GM03348 (cell line): ENCODE data around the gene FAM50A.

Experiments used
- DNase-seq: peaks from one replicate; pipeline ENCODE4 v3.0.0; 2012; ENCODE audit warnings: low spot score

The FAM50A gene

GRCh38 chrX:154439841-154440240 is 4.1 kb upstream of the FAM50A start:
- DNase-seq: no peak

DNA sequence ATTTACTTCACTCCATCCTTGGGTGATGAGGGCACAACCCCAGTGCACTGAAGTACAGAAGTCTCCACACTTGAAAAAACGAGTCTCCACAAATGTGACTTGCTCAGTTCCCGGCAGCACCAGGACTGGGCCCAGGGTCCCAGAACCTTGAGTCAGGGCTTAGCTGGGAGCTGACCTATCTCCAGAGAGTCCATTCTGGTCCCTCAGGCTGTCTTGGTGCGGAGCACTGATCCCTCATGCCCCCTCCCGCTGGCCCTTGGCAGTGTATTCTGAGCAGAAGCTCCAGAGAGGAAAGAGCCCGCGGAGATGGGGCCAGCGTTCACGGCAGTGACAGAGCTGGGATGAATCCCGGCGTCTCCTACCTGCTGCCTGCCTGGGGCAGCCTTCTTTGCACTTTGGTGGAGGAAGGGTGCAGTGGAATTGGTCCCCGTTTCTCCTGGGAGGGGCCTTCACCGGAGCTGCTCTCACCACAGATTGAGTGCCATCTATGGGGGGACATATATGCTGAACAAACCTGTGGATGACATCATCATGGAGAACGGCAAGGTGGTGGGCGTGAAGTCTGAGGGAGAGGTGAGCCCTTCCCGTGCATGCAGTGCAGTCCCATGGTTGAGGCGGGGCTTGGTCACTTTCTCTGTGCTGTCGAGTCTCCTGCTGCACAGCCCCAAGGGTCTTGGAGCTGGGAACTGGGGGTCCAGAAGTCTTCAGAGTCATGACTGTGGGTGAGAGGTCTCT is 3.2 kb upstream of the FAM50A start:
- no peak for DNase-seq

DNA sequence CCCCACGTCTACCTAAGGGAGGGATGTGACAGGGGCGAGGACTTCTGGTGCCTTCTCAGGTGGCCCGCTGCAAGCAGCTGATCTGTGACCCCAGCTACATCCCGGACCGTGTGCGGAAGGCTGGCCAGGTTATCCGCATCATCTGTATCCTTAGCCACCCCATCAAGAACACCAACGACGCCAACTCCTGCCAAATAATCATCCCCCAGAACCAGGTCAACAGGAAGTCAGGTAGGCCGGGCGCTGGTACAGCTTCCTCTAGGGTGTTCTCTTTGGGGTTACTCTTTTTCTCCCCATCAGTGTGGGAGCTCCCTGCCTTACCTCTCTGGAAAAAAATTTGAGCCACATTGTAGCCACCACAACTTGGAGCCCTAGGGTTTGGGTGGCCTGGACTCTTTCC is 2.4 kb upstream of the FAM50A start:
- DNase-seq: no peak

- DNase-seq: no peak
Observed at GRCh38 chrX:154441984-154442707, 1.8 kb upstream of the FAM50A start.

GRCh38 chrX:154443479-154443910 is 446 bp upstream of the FAM50A start:
- peak; percentile 10 for DNase-seq

- peak; percentile 5 for DNase-seq
Observed at GRCh38 chrX:154444755-154445246, 860 bp downstream of the FAM50A start.

DNA sequence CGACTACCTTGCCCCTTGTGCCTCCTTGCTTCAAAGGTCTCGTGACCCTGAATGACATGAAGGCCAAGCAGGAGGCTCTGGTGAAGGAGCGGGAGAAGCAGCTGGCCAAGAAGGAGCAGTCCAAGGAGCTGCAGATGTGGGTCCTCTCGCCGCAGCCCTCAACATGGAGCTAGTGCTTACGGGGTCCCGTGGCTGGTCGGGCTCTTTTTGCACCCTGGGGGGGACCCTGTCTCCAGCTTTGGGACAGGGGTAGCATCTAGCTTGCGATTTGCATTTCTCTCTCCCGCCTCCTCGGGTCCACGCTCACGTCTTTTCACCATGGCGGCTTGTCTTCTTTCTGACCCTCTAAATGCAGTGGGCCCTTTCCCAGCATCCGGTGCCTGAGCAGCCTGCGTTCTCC is 1.8 kb downstream of the FAM50A start:
- DNase-seq: no peak

GRCh38 chrX:154446430-154446829 is 2.5 kb downstream of the FAM50A start:
- DNase-seq: no peak

DNA sequence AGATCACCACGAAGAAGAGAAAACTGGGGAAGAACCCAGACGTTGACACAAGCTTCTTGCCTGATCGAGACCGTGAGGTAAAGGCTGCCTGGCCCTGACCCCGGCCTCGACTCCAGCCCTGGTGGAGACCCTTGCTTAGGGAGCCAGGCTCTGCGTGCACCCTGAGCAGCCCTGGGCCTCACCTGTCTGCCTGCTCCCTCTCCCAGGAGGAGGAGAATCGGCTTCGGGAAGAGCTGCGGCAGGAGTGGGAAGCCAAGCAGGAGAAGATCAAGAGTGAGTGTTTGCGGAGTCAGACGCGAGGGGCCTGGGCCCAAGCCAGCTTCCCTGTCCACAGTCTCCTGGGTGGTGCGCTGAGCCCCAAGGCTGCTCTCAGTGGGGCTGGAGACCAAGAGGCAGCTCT is 4.5 kb downstream of the FAM50A start:
- no peak for DNase-seq

DNA sequence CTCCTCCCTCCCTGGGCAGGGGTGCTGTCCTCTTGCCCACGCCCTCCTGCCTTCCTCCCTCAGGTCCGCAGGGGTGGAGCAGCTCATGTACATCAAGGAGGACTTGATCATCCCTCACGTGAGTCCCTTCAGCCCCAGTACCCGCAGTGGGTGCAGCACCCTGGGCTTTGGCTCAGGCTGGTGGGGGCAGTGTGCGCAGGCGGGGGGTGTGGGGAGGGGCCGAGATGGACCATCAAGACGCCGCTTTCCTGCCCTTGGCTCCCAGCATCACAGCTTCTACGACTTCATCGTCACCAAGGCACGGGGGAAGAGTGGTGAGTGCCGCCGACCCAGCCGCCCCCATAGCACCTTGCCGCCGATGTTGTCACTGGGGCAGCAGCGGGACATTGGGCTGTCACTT is 5.7 kb downstream of the FAM50A start:
- DNase-seq: no peak

DNA sequence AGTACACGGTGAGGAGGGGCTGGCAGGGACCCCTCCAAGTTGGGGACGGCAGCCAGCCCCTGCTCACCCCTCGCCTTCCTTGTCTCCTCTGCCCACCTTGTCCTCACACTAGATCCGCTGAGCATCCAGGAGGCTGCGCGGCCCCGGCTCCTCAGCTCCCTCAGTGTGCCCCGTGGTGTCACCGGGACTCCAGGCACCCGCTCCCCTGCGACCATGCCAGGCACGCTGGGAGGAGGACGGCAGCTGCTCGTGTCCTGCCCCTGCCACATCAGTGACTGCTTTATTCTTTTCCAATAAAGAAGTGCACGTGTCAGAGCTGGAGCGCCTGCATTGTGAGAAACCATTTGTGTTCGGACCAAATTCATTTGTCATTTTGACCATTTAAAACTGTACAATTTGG is 6.4 kb downstream of the FAM50A start:
- DNase-seq: no peak

GRCh38 chrX:154452823-154453222 is 8.9 kb downstream of the FAM50A start:
- no peak for DNase-seq

GRCh38 chrX:154457491-154458115 is 13.7 kb downstream of the FAM50A start:
- DNase-seq: peak; percentile 86

DNA sequence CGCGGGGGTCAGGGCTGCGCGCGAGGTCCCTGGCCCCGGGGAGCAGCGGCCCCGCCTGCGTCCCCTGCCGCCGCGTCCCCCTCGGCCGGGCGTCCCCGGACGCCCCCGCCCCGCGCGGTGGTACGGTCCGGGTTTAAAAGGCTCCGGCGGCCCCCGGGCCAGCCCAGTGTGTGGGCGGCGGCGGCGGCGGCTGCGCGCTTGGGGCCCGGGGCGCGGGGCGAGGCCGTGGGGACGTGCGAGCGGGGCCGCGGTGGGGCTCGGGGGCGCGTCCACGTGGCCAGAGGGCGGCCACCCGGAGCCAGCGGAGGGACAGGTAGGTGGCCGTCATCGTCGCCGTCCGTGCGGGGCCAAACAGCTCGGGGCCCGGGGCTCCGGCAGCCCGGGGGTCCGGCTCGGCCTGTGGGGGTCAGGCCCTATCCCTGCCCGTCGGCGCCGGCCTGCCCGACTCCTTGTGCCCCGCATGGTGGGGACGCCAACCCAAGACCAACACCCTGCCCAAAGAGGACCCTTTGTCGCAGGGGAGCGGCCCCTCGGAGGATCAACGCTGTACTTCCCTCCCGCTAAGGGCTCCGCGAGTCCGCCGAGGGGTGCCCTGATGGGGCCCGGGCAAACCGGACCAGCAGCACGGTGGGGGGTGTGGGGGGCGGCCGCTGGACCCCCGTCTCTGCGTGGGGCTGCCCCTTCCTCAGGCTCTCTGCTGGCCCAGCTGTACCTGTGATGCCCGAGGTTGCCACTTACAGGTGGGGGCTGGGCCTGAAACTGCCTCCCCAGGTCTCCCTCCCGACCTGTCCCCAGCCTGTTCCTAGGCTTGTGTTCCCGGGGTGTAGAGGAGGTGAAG is 14.4 kb downstream of the FAM50A start, which contains the start of gene PLXNA3:
Gene PLXNA3, plus strand, starts transcription at position 166 of the 838 bp plus-strand sequence. CDS start 1,903 bp downstream, outside the sequence.
- peak; percentile 84 for DNase-seq

GRCh38 chrX:154458954-154459778 is 15.2 kb downstream of the FAM50A start:
- DNase-seq: peak; percentile 36

DNA sequence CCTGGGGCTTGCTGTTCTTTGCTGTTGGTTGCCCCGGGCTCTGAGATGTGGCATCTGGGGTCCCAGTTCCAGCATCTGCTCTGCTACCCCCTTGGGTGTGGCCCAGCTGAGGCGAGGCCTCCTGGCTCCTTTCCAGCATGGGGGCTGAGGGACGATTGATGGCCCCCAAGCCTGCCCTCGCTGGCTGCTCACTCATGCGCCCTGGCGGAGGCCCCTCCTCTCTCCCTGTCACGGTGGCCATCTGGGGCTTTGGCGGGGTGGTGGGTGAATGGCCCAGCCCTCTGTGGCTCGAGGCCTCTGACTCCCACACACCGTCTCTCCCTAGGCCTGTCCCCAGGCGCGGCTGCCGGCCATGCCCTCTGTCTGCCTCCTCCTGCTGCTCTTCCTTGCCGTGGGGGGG is 15.9 kb downstream of the FAM50A start:
- DNase-seq: peak; percentile 47

- peak; percentile 18 for DNase-seq
Observed at GRCh38 chrX:154460326-154460725, 16.4 kb downstream of the FAM50A start.

DNA sequence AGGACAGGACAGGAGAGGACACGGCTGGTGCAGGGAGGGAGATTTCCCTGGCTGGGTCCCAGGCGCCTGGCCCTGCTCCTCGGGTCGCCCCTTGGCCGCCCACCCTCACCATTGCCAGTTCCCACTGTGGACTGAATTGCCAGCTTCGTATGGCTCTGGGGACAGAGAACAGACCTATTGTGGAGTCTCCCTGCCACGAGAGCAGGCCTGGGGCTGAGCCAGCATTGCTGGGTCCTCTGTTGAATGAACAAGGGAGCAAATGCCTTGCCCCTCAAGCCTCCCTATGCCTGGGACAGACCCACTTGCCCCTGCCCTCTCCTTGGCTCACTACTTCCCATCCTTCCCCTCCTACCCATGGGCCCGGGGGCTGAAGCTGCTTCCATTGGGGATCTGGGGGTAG is 18.5 kb downstream of the FAM50A start:
- no peak for DNase-seq

- DNase-seq: no peak
Observed at GRCh38 chrX:154463611-154464220, 19.8 kb downstream of the FAM50A start.

DNA sequence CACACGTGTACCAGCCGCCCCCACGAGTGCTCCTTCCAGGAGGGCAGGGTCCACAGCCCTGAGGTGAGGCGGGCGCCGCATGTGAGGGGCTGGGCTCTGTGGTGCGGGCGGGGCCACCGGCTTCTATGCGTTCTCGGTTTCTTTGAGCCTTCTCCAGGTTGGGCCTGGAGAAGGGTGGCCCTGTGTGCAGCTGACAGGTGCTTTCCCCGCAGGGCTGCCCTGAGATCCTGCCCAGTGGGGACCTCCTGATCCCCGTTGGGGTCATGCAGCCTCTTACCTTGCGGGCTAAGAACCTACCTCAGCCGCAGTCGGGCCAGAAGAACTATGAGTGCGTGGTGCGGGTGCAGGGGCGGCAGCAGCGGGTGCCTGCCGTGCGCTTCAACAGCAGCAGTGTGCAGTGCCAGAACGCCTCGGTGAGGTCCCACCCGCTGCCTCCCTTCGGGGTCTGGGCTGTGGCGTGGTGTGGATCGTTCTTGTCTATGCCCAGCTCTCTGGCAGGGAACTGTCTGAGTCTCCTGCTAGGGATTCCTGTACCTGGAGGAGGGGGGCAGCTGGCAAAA is 20.9 kb downstream of the FAM50A start:
- DNase-seq: no peak
